ENCODE data around the gene MAPK1IP1L.
"Not testable (repeated sequence)": the region's sequence is repeated elsewhere in the genome, so short reads cannot be mapped to it uniquely, and the experiment has no call there.

MAPK1IP1L gene

GRCh38 chr14:55073856-55074255 is 22.4 kb downstream of the MAPK1IP1L start:
- peak overlapping the region; percentile 53 for H3K9ac ChIP-seq (ENCODE audit: low read length)
- no peaks in the 10 kb centered on the region for H3K9me3 ChIP-seq (ENCODE audit: insufficient read depth, low read length)
- no peaks in the 10 kb centered on the region for H3K27me3 ChIP-seq (ENCODE audit: low read depth, low read length)
- H3K4me2 ChIP-seq (ENCODE audit: low read length) = peak overlapping the region; percentile 80
- peaks cover 61% of the 10 kb centered on the region for H3K4me1 ChIP-seq (ENCODE audit: low read length)
- no peak for TF ChIP-seq EZH2phosphoT487 (IDR thresholded peaks at IDR 0.05; ENCODE audit: low read depth)
- TF ChIP-seq CTCF (IDR thresholded peaks at IDR 0.05; ENCODE audit: low read depth, low read length) = no peak
- H2AFZ ChIP-seq (ENCODE audit: low read depth, low read length) = no peak overlapping the region
- H3K36me3 ChIP-seq (replicated peaks; ENCODE audit: low read depth, low read length) = peaks cover 5% of the 10 kb centered on the region
- no peaks in the 10 kb centered on the region for H3K79me2 ChIP-seq (ENCODE audit: low read length)
- no peaks in the 10 kb centered on the region for H4K20me1 ChIP-seq (ENCODE audit: insufficient read depth, low read length)
- H3K27ac ChIP-seq (ENCODE audit: low read length) = peak overlapping the region; percentile 90
- peak overlapping the region; percentile 54 for H3K4me3 ChIP-seq (ENCODE audit: low read length)

GRCh38 chr14:55074662-55075061 is 23.2 kb downstream of the MAPK1IP1L start:
- no peak for TF ChIP-seq EZH2phosphoT487 (IDR thresholded peaks at IDR 0.05; ENCODE audit: low read depth)
- no peak for TF ChIP-seq CTCF (IDR thresholded peaks at IDR 0.05; ENCODE audit: low read depth, low read length)
- H3K79me2 ChIP-seq (ENCODE audit: low read length) = no peaks in the 10 kb centered on the region
- H3K36me3 ChIP-seq (replicated peaks; ENCODE audit: low read depth, low read length) = peaks cover 5% of the 10 kb centered on the region
- H2AFZ ChIP-seq (ENCODE audit: low read depth, low read length) = no peak overlapping the region
- H4K20me1 ChIP-seq (ENCODE audit: insufficient read depth, low read length) = no peaks in the 10 kb centered on the region
- peak overlapping the region; percentile 53 for H3K9ac ChIP-seq (ENCODE audit: low read length)
- peak overlapping the region; percentile 54 for H3K4me3 ChIP-seq (ENCODE audit: low read length)
- no peaks in the 10 kb centered on the region for H3K27me3 ChIP-seq (ENCODE audit: low read depth, low read length)
- peaks cover 69% of the 10 kb centered on the region for H3K4me1 ChIP-seq (ENCODE audit: low read length)
- H3K9me3 ChIP-seq (ENCODE audit: insufficient read depth, low read length) = no peaks in the 10 kb centered on the region
- peak overlapping the region; percentile 90 for H3K27ac ChIP-seq (ENCODE audit: low read length)
- peak overlapping the region; percentile 80 for H3K4me2 ChIP-seq (ENCODE audit: low read length)

GRCh38 chr14:55075628-55076175 is 24.3 kb downstream of the MAPK1IP1L start:
- TF ChIP-seq EZH2phosphoT487 (IDR thresholded peaks at IDR 0.05; ENCODE audit: low read depth) (no peak), CTCF (IDR thresholded peaks at IDR 0.05; ENCODE audit: low read depth, low read length) (no peak)
- no peaks in the 10 kb centered on the region for H4K20me1 ChIP-seq (ENCODE audit: insufficient read depth, low read length)
- no peaks in the 10 kb centered on the region for H3K9me3 ChIP-seq (ENCODE audit: insufficient read depth, low read length)
- no peaks in the 10 kb centered on the region for H3K79me2 ChIP-seq (ENCODE audit: low read length)
- H3K4me1 ChIP-seq (ENCODE audit: low read length) = peaks cover 77% of the 10 kb centered on the region
- H2AFZ ChIP-seq (ENCODE audit: low read depth, low read length) = no peak overlapping the region
- H3K36me3 ChIP-seq (replicated peaks; ENCODE audit: low read depth, low read length) = no peaks in the 10 kb centered on the region
- peak overlapping the region; percentile 53 for H3K9ac ChIP-seq (ENCODE audit: low read length)
- H3K4me2 ChIP-seq (ENCODE audit: low read length) = peak overlapping the region; percentile 80
- peak overlapping the region; percentile 90 for H3K27ac ChIP-seq (ENCODE audit: low read length)
- H3K4me3 ChIP-seq (ENCODE audit: low read length) = peak overlapping the region; percentile 54; the same call in 1 of the 2 replicates
- H3K27me3 ChIP-seq (ENCODE audit: low read depth, low read length) = no peaks in the 10 kb centered on the region

GRCh38 chr14:55077170-55078151 is 26.0 kb downstream of the MAPK1IP1L start:
- no peaks in the 10 kb centered on the region for H3K36me3 ChIP-seq (replicated peaks; ENCODE audit: low read depth, low read length)
- H4K20me1 ChIP-seq (ENCODE audit: insufficient read depth, low read length) = no peaks in the 10 kb centered on the region
- no peaks in the 10 kb centered on the region for H3K79me2 ChIP-seq (ENCODE audit: low read length)
- peaks cover 60% of the 10 kb centered on the region for H3K4me1 ChIP-seq (ENCODE audit: low read length)
- H3K9ac ChIP-seq (ENCODE audit: low read length) = no peak overlapping the region
- H3K27me3 ChIP-seq (ENCODE audit: low read depth, low read length) = no peaks in the 10 kb centered on the region
- H3K9me3 ChIP-seq (ENCODE audit: insufficient read depth, low read length) = no peaks in the 10 kb centered on the region
- no peak for TF ChIP-seq CTCF (IDR thresholded peaks at IDR 0.05; ENCODE audit: low read depth, low read length)
- no peak for TF ChIP-seq EZH2phosphoT487 (IDR thresholded peaks at IDR 0.05; ENCODE audit: low read depth)
- H3K4me2 ChIP-seq (ENCODE audit: low read length) = no peak overlapping the region
- H2AFZ ChIP-seq (ENCODE audit: low read depth, low read length) = 0 out of 2 replicates have a peak overlapping the region, but pooled peaks have one; percentile 6
- no peak overlapping the region for H3K27ac ChIP-seq (ENCODE audit: low read length)
- H3K4me3 ChIP-seq (ENCODE audit: low read length) = no peak overlapping the region

- H3K27ac ChIP-seq (ENCODE audit: low read length); H3K27me3 ChIP-seq (ENCODE audit: low read depth, low read length); H3K79me2 ChIP-seq (ENCODE audit: low read length); H3K4me3 ChIP-seq (ENCODE audit: low read length); H2AFZ ChIP-seq (ENCODE audit: low read depth, low read length); H3K9me3 ChIP-seq (ENCODE audit: insufficient read depth, low read length); H3K9ac ChIP-seq (ENCODE audit: low read length); H4K20me1 ChIP-seq (ENCODE audit: insufficient read depth, low read length); H3K36me3 ChIP-seq (replicated peaks; ENCODE audit: low read depth, low read length): not testable (repeated sequence)
- Histone ChIP-seq H3K4me2 (ENCODE audit: low read length) (peak overlapping the region; percentile 6), H3K4me1 (ENCODE audit: low read length) (peaks cover 46% of the 10 kb centered on the region)
Measured at GRCh38 chr14:55079961-55080360, 28.5 kb downstream of the MAPK1IP1L start.

All from OCI-LY3 (cell line).